ENCODE data around the gene MALT1.

The MALT1 gene

DNA sequence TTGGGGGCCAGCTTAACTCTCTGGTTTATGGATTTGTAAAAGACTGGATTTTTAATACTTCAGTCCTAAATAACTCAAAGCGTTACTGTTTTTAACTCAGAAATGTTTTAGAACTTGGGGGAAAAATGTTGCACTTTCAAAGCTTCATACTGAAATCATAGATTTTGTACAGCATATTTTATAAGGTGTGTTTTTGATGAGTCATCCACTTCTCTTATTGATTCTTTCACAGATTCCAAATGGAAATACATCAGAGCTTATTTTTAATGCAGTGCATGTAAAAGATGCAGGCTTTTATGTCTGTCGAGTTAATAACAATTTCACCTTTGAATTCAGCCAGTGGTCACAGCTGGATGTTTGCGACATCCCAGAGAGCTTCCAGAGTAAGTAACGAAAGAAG, 28.9 kb downstream of the MALT1 start:
- TF ChIP-seq, protein P1, sequence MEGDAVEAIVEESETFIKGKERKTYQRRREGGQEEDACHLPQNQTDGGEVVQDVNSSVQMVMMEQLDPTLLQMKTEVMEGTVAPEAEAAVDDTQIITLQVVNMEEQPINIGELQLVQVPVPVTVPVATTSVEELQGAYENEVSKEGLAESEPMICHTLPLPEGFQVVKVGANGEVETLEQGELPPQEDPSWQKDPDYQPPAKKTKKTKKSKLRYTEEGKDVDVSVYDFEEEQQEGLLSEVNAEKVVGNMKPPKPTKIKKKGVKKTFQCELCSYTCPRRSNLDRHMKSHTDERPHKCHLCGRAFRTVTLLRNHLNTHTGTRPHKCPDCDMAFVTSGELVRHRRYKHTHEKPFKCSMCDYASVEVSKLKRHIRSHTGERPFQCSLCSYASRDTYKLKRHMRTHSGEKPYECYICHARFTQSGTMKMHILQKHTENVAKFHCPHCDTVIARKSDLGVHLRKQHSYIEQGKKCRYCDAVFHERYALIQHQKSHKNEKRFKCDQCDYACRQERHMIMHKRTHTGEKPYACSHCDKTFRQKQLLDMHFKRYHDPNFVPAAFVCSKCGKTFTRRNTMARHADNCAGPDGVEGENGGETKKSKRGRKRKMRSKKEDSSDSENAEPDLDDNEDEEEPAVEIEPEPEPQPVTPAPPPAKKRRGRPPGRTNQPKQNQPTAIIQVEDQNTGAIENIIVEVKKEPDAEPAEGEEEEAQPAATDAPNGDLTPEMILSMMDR (IDR thresholded peaks at IDR 0.05; ENCODE audit: low read depth, low read length) = no peak
- TF ChIP-seq POLR2A (IDR thresholded peaks at IDR 0.05; ENCODE audit: extremely low read depth, insufficient read length) = no peak
- TF ChIP-seq, protein P2, sequence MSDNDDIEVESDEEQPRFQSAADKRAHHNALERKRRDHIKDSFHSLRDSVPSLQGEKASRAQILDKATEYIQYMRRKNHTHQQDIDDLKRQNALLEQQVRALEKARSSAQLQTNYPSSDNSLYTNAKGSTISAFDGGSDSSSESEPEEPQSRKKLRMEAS (IDR thresholded peaks at IDR 0.05; ENCODE audit: low read depth, low read length) = no peak
- no peak for TF ChIP-seq MYC (IDR thresholded peaks at IDR 0.05; ENCODE audit: low read depth, low read length)
- no peak for DNase-seq (ENCODE audit: low read depth)
- H3K4me3 ChIP-seq (ENCODE audit: low read depth, low read length) = no peak overlapping the region

DNA sequence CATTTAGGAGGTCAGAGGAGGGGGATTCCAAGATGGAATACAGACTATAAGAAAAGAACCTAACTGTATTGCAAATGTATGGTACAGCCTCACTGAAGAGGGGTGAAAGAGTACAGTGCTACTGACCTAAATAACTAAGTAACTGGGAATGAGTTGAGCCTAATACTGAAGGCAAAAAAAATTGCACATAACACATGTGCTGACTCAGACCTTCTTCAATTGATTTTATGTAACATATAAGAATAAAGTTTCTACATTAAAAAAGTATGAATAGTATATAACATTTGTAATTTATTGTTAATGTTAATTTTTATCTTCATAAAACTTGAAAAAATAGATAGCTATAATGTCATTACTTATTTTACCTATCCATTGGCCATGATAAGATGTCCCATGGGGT, 41.7 kb downstream of the MALT1 start:
- TF ChIP-seq, protein P1 (IDR thresholded peaks at IDR 0.05; ENCODE audit: low read depth, low read length) = no peak
- TF ChIP-seq, protein P2 (IDR thresholded peaks at IDR 0.05; ENCODE audit: low read depth, low read length) = no peak
- no peak for TF ChIP-seq POLR2A (IDR thresholded peaks at IDR 0.05; ENCODE audit: extremely low read depth, insufficient read length)
- no peak overlapping the region for H3K4me3 ChIP-seq (ENCODE audit: low read depth, low read length)
- DNase-seq (ENCODE audit: low read depth) = no peak

DNA sequence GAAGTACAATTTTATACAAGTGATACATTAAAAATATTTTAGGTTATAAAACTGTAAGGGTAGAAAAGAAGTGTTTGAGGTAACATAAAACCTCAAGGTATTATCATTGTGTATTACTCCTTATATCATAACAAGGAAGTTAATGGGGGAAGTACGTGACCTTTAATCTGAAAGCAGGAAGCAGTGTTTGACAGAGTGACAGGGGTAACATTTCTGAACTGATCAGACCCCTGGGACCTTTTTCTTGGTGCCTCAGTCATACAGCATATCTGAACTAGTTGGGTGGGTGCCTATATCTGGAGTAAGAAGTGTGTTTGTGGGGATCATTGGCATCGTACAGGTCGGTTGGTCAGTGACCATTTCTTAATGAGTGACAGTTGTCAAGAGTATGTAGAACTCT, 43.0 kb downstream of the MALT1 start:
- TF ChIP-seq POLR2A (IDR thresholded peaks at IDR 0.05; ENCODE audit: extremely low read depth, insufficient read length) = no peak
- TF ChIP-seq, protein P1 (IDR thresholded peaks at IDR 0.05; ENCODE audit: low read depth, low read length) = no peak
- TF ChIP-seq, protein P2 (IDR thresholded peaks at IDR 0.05; ENCODE audit: low read depth, low read length) = no peak
- no peak for TF ChIP-seq MYC (IDR thresholded peaks at IDR 0.05; ENCODE audit: low read depth, low read length)
- no peak overlapping the region for H3K4me3 ChIP-seq (ENCODE audit: low read depth, low read length)

DNA sequence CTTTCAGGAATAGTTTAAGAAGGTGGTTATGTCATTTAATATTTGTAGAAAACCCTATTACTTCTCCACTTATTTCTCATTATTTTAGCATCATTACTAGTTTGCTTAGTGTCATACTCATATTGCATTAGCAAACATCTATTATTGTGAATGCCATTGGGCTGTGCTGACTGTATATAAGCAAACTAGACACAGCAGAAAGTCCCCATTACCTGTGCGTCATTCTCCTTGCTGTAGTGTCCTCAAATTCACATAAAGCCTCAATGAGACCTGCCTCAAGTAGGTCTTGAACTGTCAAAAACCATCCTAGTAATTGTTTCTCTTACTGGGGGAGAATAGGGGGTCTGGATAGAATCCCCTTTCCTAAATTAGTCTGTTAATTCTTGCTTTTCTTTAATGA, 43.6 kb downstream of the MALT1 start:
- TF ChIP-seq, protein P2 (IDR thresholded peaks at IDR 0.05; ENCODE audit: low read depth, low read length) = no peak
- TF ChIP-seq MYC (IDR thresholded peaks at IDR 0.05; ENCODE audit: low read depth, low read length) = no peak
- no peak for TF ChIP-seq POLR2A (IDR thresholded peaks at IDR 0.05; ENCODE audit: extremely low read depth, insufficient read length)
- TF ChIP-seq, protein P1 (IDR thresholded peaks at IDR 0.05; ENCODE audit: low read depth, low read length) = no peak
- DNase-seq (ENCODE audit: low read depth) = no peak
- H3K4me3 ChIP-seq (ENCODE audit: low read depth, low read length) = no peak overlapping the region

More for the DNA sequence above, 43.0 kb downstream of the MALT1 start:
- no peak for DNase-seq (ENCODE audit: low read depth)

DNA sequence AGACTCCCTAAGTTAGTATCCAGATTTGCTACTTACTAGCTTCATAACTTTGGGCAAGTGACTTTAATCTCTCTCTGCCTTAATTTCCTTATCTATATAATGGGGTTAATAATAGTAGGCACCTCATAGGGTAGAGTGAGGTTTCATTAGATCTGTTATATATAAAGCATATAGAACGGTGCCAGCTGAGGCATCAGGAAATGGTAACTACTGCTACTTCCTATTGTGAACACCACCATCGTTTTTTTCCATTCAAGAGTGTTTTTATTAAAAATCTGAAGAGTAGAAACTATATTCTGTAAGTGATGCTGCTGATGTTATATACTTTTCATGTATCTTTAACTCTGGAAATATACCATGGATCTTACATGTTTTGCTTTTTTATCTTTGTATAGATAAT, 44.3 kb downstream of the MALT1 start:
- H3K4me3 ChIP-seq (ENCODE audit: low read depth, low read length) = no peak overlapping the region
- DNase-seq (ENCODE audit: low read depth) = no peak
- TF ChIP-seq, protein P1 (IDR thresholded peaks at IDR 0.05; ENCODE audit: low read depth, low read length) = no peak
- TF ChIP-seq, protein P2 (IDR thresholded peaks at IDR 0.05; ENCODE audit: low read depth, low read length) = no peak
- TF ChIP-seq MYC (IDR thresholded peaks at IDR 0.05; ENCODE audit: low read depth, low read length) (no peak), POLR2A (IDR thresholded peaks at IDR 0.05; ENCODE audit: extremely low read depth, insufficient read length) (no peak)

Measured in NB4 (cell line).